NCI-H146 treated with DMSO at 0.1 percent for 48 hours (cell line): ENCODE measurements around the gene UROS.
A peak's percentile ranks its signal among the peaks of the same experiment; 100 is the strongest.

Experiments
- DNase-seq: peaks from one replicate; lab custom pipeline; 2025; ENCODE audit not compliant: unreplicated experiment; lab: John Stamatoyannopoulos, UW

UROS gene

DNA sequence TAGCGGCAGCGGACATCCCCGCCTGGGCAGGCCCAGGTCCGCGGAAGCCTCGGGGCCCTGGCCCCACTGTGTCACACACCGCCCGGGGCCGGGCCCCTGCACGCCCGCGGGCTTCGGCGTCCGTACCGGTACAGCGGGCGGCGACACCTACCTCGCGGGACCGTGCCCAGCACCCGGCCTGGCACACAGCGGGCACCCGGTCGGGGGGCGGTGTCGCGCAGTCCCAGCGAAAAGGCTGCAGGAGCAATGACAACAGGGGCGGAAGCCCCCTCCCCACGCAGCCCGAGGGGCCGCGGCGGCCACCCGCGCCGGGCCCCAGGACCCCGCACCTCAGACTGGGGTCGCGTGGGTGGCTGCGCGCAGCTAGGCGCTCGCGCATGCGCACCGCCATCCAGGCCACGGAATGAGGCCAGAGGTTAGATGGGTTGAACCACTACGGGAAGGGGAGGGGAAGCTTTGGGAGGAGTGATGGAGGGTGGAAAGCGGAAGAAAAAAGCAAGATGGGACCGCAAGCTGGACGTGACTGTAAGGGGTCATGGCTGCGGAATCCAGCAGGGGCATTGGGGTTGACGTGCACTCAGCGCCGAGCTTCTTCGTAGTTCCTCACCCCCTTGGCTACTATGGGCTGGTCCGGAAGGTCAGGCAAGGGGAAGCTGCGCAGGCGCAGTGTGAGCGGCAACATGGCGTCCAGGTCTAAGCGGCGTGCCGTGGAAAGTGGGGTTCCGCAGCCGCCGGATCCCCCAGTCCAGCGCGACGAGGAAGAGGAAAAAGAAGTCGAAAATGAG, at the start of gene UROS, which contains the start of gene BCCIP:
Gene UROS (minus strand): TSS at position 381 of the 785 bp plus-strand sequence. CDS start 6,759 bp downstream, outside the sequence.
Gene BCCIP (plus strand): TSS at position 669 of the 785 bp plus-strand sequence. CDS start 12 bp downstream, at position 681.
- DNase-seq = peak; percentile 72

GRCh38 chr10:125871338-125871737, 48.3 kb upstream of the UROS start:
- DNase-seq = no peak

DNA sequence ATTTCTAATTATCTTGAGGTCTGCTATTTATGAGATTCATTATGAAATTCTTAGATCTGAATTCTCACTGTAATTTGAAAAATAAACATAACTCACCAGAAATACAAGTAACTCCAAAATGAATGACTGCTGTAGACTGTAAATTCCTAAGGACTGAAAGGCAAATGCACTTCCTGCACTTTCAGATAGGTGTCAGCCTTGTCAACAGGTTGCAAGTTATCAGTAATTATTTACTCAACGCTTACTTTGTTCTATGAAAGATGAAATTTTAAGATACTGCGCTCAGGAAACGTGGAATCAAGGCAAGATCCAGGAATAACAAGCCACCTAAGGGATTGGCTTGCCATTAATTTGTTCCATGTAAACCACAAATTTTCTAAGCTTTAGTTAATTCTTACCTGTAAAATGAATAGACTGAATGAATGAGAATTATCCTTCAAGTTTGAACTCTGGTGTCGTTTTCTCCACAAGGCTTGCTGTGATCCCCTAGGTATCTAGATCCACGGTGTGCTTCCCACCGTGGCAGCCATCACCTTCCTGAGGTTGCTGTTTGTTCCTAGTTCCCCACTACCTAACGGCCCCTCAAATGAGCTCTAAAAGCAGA, 45.4 kb upstream of the UROS start:
- DNase-seq = peak; percentile 18

DNA sequence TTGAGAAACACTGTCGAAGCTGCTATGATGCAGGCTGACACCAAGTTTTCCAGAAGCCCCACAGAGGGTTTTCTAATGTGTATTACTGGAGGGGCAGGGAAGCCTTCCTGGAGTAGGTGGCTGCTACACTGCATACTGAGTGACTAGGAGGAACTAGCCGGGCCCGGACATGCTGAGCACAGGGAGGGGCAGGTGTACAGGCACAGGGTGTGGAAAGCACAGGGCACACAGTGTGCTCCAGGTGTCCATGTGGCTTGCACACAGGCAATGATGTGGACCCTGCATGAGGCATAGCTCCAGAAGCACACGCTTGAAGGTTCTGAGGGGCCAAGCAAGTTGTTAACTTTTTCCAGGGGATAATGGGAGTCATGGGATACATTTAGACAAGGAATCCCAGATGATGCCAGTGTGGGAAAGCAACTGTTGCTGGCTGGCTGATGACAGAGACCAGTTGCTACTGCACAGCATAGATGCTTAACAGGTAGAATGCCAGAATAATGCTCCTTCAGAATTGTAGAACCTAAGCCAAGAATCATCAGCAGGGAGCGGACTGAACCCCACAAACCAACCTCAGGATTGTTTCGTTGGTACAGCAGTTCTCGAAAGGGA, 43.5 kb upstream of the UROS start:
- DNase-seq = no peak

DNA sequence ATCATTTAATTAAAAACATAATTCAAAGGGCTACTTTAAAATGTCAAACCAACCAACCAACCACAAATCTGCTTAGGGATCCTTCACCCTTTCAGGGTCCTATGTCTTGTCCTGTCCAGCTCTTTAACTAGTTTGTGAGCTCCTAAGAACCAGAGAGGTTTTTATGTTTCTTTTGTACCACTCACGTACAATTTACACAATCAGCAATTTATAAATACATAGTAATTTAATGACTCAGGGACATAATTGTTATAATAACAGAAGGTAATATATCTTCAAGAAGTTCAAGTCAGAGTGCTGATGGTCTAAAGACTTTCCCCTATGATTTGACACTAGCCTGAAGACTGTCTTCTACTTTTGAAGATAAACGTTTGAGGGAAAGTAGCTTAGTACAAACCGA, 42.1 kb upstream of the UROS start:
- DNase-seq = no peak

GRCh38 chr10:125859128-125859817, 36.2 kb upstream of the UROS start:
- DNase-seq = peak; percentile 81

DNA sequence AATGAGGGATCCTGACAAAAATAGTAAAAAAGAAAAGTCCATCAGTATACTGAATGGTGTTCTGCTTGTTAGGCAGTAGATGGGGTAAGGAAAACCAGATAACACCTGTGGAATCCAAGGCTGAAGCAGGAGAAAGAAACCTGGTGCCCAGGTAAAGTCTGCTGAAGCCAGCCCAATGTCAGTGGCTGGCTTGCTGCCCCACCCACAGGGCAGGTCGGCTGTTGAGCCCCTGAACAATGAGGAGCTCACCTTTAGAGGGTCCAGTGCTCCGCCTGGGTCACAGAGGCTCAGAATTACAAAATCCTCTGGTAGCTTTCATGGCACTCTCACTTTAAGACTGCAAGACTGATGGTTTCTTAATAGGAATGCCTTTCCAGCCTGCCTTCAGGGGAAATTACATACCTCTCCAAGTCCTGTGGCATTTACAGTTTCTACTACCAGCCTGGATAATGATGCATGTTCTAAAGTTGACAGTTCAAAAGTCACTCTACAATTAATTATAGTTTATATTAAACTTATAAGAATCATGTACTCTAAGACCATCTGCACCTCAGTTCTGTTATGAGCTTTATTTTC, 34.2 kb upstream of the UROS start:
- DNase-seq = no peak

DNA sequence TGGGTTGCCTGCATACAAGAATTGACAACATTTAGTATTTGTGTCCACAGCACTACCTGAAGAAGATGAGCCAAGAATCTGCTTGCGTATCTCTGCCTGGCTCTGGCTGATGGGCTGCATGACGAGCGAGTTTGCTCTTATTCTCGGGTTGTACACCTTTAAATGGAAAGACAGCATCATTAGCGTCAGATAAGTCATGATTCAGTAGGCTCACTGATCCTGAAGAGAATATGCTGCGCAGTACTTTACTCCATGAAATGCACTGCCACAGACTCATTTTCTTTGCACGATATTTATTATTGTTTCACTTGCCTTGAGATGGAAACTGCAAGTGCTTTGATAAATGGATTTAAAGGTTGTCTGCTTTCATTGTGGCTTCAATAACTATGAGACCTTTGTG, 29.4 kb upstream of the UROS start:
- DNase-seq = no peak

DNA sequence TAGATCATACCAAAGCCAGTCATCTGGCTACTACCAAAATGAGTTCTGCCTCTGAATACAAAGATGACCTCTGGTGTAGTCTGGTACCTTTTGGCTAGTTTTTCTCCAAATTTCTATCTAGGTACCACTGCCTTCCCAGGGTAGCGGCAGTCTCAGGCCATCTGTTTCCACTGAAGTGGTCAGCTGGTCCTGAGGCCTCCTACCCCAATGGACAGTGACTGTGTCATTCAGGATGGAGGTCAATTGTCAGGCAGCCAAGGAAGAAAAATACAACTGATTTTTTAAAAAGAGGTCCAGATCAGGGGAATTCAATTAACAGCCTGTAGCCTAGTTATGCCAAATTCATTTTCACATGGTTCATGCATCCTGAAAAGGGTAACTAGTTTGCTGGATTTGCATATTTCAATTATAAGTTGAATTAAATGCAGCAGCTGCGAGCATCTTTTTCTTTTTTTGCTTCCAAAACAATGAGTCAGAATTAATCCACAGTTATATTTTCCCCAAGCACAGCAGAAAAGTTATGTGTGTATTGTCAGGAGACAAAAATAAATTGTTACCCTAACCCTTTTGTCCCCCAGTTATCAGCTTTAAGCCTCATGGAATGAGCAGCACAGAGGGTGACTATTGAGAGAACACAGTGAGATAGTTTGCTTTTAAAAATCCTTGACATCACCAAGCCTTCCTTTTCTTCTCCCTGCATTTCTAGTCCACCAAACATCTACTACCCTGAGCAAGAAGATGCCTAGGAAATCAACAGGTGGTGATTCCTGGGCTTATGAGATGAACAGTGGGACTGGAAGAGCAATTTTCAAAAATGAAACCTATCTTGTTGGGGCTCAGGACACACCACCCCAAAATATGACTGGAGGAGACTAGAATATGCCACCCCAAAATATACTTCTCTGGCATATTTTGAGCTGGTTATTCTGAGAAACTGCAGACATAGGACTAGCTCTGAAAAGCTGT, 28.0 kb upstream of the UROS start:
- DNase-seq = no peak

DNA sequence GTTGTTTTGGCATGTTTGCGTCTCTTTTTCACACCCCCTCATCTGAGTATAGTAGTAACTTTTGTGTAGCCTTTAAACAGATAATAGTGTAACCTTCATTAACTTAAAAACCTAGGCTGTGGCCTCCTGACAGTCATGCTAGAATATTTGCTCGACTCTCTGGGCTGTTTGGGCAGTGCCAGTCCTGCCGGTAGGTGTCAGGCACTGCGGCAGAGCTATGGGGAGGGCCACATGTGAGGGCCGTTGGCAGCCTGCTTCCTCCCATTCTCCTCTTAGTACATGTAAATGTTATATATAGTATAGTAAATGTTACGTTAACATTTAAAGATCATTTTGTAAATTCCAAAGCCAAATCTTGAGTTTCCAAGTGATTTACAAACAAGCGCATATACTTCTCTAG, 26.4 kb upstream of the UROS start:
- DNase-seq = no peak

DNA sequence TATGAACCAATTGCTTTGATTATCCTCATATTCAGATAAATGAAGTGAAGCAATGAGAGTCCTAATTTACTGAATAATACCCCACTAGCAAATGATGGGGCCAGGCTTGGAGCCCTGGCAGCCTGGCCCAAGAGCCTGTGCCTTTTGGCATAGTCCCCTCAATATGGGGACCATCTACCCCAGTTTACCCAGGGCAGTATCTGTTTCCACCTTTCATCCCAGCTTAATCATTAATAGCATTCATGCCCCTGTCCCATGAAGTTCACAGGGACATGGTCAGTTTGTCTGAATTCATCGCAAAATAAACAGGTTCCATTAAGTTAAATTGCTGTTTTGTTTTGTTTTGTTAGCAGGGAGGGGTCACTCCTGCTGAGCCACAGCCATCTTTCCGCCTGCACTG, 25.8 kb upstream of the UROS start:
- no peak for DNase-seq

DNA sequence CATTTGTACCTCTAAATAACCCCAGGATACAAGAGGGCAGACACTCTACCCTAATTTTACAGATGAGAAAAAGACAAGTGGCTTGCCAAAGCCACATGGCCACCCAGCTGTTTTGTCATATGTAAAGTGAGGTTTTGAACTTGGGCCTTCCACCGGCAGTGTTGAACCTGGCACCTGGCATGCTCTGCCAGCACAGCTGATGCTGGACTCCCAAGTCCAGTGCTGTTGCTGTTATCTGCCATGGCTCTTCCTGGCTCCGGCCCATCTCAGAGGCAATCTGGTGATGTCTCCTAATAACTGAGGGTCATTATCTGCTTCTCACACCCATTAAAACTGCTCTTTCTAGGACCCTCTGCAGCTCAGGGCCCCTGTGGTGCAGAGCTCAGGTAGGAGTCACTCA, 25.3 kb upstream of the UROS start:
- DNase-seq = no peak

GRCh38 chr10:125846894-125847293, 23.8 kb upstream of the UROS start:
- no peak for DNase-seq

DNA sequence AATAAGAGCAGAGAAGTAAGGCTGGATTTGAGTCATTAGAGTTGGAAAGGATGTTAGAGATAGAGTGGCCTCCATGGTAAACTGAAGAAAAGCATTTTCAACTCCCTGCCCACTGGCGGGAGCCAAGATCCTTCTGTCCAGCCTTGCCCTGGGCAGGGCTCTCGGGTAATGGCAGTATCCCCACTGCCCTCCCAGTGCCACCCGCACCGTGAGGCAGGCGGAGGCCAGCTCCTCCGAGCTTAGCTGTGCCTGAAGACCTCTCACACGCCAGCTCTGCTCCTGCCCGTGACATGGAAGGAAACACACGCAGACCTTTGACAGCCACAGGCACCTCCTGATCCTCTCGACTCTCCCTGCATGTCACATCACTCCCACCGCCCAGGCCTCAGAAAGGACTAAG, 22.6 kb upstream of the UROS start:
- DNase-seq = no peak

DNA sequence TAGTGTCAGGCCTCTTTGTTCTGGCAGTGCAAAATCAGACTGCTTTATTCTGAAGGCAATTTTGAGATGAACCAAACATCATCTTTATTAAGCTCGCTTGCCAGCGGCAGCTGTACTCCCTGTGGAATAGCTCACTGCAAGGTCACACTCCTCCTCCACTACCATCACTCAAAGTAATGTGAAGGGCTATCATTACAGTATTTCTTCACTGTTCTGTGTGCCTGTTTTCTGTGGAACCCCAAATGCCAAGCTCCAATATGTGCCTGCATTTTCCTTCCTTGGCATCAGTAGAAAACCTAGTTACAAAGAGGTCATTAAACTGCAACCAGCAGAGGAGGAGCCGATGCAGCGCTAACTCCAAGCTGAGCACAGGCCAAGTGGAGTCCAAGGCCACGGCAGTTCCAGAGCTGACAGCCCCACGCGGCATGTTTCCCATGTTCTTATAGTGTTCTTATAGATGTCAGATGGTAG, 21.7 kb upstream of the UROS start:
- DNase-seq = no peak

- DNase-seq = no peak
Observed at GRCh38 chr10:125843603-125844329, 20.7 kb upstream of the UROS start.

GRCh38 chr10:125840955-125841354, 17.9 kb upstream of the UROS start:
- DNase-seq = no peak

- DNase-seq = no peak
Observed at GRCh38 chr10:125840406-125840805, 17.3 kb upstream of the UROS start.
